Fibroblast of skin of right biceps (primary cell): ENCODE measurements around the gene PLIN4.

Experiments used
- DNase-seq: peaks from one replicate; pipeline ENCODE4 v3.0.0-alpha.2; 2013

PLIN4 gene

DNA sequence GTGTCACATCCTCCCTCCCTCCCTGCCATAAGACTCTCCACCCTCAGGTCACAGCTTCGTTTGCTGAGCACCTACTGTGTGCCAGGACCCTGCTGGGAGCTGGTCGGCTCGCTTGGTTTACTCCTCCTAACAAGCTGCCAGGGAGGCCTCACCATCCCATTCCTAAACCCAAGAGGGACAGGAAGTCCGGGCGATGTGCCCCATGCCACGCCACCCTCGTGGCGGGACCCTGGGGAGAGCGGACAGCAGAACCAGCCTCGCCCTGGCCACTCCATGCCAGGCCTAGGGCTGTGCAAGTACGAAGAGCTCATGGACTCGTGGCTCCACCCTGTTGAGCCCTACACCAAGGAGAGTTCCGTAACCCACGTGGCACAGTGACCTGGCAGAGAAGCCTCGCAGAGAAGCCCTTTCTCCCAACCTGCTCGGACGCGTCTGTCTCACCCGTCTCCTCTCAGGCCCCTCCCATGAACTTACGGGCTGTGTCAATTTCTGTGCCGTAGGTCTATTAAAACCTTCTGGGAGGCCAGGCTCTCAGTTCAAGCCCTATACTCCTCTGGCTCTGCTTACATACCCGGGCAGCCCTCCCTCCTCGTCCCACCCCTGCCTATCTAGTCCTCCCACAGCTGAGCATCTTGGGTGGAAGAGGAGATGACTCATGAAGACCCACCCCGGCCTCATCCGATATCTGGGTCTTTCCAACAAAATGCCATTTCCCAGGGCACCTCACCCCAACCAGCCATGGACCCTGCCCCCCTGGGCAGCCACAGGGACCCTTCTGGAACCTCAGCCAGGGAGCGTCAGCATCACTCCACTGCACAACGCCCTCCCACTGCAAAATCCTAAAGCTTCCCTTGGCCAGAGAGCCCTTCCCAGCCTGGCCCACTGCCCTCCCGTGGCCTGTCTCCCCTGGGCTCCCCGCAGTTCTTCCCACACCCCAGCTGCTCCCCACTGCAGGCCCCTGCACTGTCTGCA lies 63.3 kb downstream of the PLIN4 start:
- peak; percentile 68 for DNase-seq

DNA sequence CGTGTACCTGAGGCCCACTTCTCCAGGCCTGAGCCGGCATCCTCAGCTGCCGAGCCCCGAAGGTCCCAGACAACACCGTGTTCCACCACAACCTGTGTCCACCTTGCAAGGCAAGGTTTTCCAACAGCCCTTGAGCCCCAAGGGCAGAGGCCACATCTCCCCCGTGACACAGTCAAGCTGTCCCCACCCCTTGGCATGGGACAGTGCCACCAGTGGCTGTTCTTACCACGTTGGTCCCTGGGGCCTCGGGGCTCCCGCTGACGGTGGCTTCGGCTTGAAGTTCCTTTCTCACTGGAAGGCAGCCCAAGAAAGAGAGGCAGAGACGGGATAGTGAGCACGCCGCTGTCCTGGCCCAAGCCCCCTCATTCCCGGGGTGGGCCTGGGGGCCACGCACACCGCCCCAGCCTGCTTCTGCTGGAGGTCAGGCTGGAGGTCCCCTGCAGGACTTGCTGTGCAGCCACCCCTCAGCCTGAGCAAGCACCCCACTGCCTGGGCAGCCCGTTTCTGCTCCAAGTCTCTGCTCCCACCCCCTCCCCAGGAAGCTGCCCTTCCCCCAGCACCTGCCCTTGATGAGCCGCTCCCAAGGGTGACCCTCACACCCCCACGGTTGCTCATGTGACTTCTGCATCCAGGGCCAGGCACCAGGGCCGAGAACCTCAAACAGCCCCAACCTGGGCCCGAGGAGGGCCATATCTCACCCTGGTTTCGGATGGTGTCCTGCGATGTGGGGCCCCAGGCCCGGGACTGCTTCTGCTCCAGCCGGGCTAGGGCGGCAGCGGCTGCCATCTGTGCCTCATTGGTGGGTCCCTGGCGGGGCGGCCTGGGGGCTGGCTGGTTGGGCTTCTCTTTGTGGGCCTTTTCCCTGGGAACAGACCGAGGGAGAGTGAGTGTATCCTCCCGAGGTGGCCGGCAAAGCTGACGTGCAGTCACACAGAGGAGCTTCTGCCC lies 64.8 kb downstream of the PLIN4 start:
- DNase-seq: no peak

DNA sequence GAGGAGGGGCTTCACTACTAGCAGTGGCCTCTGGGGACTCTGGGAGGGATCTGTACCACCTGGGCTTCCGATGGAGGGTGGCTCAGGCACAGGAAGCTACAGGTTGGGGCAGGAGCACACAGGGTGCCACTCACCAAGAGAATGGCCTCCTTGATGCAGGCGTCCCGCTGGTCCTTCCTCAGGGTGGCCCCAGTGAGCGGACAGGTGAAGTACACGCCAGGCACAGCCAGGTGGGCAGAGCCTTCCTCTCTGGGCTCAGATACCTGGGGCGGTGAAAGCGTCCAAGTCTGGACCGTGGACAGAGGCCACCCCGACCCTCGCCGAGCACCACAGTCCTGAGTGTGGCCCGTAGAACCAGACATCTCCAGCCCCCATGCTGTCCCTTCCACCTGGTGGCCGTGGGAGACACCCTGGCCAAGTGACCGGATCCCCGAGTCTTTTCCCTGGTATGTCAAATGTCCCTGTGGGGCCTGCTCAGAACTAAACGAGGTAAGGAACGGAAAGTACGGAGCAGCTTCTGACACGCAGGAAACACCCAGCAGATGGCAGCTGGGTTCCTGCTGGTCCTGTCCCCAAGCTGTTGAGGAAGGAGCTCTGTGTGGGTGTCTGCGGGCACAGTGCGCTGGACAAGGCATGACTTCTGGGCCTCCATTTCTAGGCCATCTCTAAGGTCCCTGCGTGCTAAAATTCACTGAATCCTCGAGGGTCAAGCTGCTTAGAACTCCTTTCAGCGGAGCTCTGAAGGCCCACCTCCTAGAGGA lies 65.9 kb downstream of the PLIN4 start:
- no peak for DNase-seq
